Activated B cell treated with CpG ODN at 0.5 μM for 24 hours (primary cell): ENCODE results near the gene PEDS1. TPM values are rescaled to one million over a fixed set of nuclear protein-coding genes. Genes with fewer than 3 reads are reported as not detected.
"Not testable (repeated sequence)": the region's sequence is repeated elsewhere in the genome, so short reads cannot be mapped to it uniquely, and the experiment has no call there.

ENCODE experiments used
- ATAC-seq: fragments of 200-7000 bp; cut with Tn5 transposase; one replicate; pipeline ENCODE4 v1.10.0; 2021; ENCODE audit warnings: low read depth, mild to moderate bottlenecking, moderate library complexity
- CTCF ChIA-PET: fragments of 350-600 bp; sonication (Branson Sonifier 250); formaldehyde crosslinking; loops from one replicate; lab custom pipeline; 2021; ENCODE audit warnings: antibody characterized with exemption; lab: Charles Lee
- POLR2A ChIA-PET: fragments of 350-600 bp; sonication (Branson Sonifier 250); formaldehyde crosslinking; loops from one replicate; lab custom pipeline; 2021; ENCODE audit warnings: antibody characterized with exemption; lab: Charles Lee
- DNase-seq: peaks from one replicate; pipeline ENCODE4 v3.0.0; 2022
- H3K27ac Mint-ChIP-seq: one replicate; pipeline ENCODE4 v1.8.0; 2020; ENCODE audit warnings: mixed read lengths
- H3K27me3 Mint-ChIP-seq: one replicate; pipeline ENCODE4 v1.8.0; 2021; ENCODE audit warnings: mixed read lengths
- H3K36me3 Mint-ChIP-seq: one replicate; pipeline ENCODE4 v1.8.0; 2021; ENCODE audit warnings: low read depth, mixed read lengths
- H3K4me1 Mint-ChIP-seq: one replicate; pipeline ENCODE4 v1.8.0; 2021; ENCODE audit warnings: mixed read lengths
- H3K4me3 Mint-ChIP-seq: one replicate; pipeline ENCODE4 v1.8.0; 2020; ENCODE audit warnings: mild to moderate bottlenecking, mixed read lengths
- H3K9me3 Mint-ChIP-seq: one replicate; pipeline ENCODE4 v1.8.0; 2020; ENCODE audit warnings: mixed read lengths
- intact Hi-C: fragments of 100-400 bp; cut with micrococcal nuclease; formaldehyde crosslinking; loops from one replicate; pipeline ENCODE4 v1.15.1; 2024
- total RNA-seq: library from RNA; stranded (reverse); gene quantifications from 2 replicates; pipeline ENCODE4 v1.2.3, GENCODE V29; 2022
- TF ChIP-seq, protein P1 (sequence below): fragments of 200-600 bp; IDR thresholded peaks from one replicate; pipeline ENCODE4 v1.8.0; 2022; ENCODE audit warnings: antibody characterized with exemption, mild to moderate bottlenecking

PEDS1 gene
- total RNA-seq, 1 donor from 2014 or later = 9.8 TPM

DNA sequence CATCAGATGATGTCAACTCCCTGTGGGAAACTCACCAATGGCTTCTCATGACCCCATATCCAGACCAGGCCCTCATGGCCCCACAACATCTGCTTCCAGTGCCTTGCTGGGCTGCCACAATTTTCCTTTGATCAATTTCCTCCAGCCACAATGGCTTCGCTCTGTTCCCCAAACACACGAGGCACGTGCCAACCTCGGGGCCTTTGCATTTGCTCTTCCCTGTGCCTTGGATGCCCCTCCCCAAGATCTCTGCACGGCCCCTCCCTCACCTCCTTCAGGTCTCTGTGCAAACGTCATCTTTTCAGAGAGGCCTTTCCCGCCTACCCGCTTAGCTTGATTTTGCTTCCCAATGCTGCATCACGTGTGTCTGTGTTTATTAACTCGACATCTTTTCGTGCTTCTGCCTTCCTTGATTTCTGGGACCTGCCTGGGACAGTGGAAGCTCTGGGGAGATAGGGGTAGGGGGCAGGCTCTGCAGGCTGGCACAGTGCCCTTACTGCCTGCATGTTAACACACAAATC, 13.1 kb downstream of the PEDS1 start:
- CTCF ChIA-PET = no interaction called here
- H3K36me3 Mint-ChIP-seq = peaks cover 58% of the 10 kb centered on the region

DNA sequence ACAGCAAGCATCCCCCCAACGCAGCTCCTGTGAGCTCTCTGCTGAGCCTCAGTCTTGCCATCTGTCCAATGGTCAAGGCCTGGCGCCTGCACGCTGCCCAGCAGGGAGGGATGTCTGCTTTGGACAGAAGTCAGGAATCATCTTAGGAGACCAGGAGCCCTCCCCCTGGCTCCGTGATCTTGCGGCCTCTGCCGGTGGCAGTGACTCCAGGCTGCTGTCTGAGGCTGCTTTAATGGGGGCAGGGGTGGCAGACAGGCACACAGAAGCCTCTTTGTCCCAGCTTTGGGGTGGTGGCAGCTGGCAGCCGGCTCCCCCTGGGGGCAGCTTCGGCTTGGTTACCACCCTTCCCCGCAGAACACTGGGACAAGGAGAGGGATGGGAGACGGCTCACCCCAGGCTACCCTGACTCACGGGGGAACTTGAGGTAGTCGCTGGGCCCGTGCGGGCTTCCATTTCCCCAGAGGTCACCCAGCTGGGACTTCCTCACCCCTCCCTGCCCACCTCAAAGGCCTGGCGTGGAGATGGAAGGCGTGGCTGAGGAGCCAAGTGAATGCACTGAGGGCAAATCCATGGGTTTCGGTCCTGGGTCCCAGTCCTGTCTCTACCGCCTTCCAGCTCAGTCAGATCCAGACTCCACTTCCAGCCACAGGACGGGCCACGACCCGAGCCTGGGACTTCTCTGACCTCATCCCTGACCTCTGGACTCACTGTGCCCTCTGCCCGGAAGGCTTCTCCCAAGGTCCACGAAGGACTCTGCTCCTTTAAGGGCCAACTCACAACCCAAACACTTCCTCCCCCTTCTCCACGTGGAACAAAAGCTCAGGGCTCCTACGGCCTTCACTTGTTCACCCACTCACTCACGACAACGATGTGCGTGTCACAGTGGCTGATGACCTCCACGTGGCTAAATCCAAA, 14.8 kb downstream of the PEDS1 start:
- intact Hi-C loops = no loop called here
- no peaks in the 10 kb centered on the region for H3K4me1 Mint-ChIP-seq
- DNase-seq (no peak), ATAC-seq (no peak)
- peaks cover 62% of the 10 kb centered on the region for H3K36me3 Mint-ChIP-seq
- H3K9me3 Mint-ChIP-seq = no peaks in the 10 kb centered on the region
- no peaks in the 10 kb centered on the region for H3K27me3 Mint-ChIP-seq
- CTCF ChIA-PET = no interaction called here
- POLR2A ChIA-PET = interaction anchor here (0.6 kb wide), 1 partner anchor 311 kb away, joined by 4 read pairs; no protein-coding TSS in a partner anchor
- H3K4me3 Mint-ChIP-seq = no peak overlapping the region
- no peak overlapping the region for H3K27ac Mint-ChIP-seq
- TF ChIP-seq, protein P1, sequence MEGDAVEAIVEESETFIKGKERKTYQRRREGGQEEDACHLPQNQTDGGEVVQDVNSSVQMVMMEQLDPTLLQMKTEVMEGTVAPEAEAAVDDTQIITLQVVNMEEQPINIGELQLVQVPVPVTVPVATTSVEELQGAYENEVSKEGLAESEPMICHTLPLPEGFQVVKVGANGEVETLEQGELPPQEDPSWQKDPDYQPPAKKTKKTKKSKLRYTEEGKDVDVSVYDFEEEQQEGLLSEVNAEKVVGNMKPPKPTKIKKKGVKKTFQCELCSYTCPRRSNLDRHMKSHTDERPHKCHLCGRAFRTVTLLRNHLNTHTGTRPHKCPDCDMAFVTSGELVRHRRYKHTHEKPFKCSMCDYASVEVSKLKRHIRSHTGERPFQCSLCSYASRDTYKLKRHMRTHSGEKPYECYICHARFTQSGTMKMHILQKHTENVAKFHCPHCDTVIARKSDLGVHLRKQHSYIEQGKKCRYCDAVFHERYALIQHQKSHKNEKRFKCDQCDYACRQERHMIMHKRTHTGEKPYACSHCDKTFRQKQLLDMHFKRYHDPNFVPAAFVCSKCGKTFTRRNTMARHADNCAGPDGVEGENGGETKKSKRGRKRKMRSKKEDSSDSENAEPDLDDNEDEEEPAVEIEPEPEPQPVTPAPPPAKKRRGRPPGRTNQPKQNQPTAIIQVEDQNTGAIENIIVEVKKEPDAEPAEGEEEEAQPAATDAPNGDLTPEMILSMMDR = no peak

More for the DNA sequence above, 13.1 kb downstream of the PEDS1 start:
- no peak for DNase-seq
- H3K9me3 Mint-ChIP-seq = no peaks in the 10 kb centered on the region
- intact Hi-C loops = no loop called here
- POLR2A ChIA-PET = no interaction called here
- H3K27me3 Mint-ChIP-seq = no peaks in the 10 kb centered on the region
- ATAC-seq = no peak
- H3K4me1 Mint-ChIP-seq = no peaks in the 10 kb centered on the region
- no peak overlapping the region for H3K4me3 Mint-ChIP-seq
- TF ChIP-seq, protein P1 = no peak
- H3K27ac Mint-ChIP-seq = no peak overlapping the region

DNA sequence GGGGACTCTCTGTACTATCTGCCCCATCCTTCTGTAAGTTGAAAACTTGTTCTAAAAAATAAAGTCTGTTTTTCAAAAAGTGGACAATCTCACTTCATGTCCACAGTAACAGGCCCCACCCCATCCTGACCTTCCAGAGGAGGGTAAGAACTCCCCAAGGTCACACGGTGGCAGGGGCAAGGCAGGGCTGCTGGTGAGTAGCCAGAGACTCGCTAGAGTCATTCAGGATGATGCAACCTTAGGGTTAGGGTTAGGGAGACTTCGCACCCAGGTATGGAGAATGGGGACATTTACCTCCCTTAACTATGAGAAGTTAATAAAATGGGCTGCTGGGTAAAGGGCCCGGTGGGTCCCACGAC, 15.4 kb downstream of the PEDS1 start:
- ChIA-PET POLR2A (no interaction called here), CTCF (no interaction called here)
- DNase-seq (no peak), ATAC-seq (no peak)
- H3K9me3 Mint-ChIP-seq = no peaks in the 10 kb centered on the region
- TF ChIP-seq, protein P1 = no peak
- H3K4me1 Mint-ChIP-seq = no peaks in the 10 kb centered on the region
- H3K36me3 Mint-ChIP-seq = peaks cover 62% of the 10 kb centered on the region
- H3K27me3 Mint-ChIP-seq = no peaks in the 10 kb centered on the region
- intact Hi-C loops = no loop called here
- no peak overlapping the region for H3K27ac Mint-ChIP-seq
- no peak overlapping the region for H3K4me3 Mint-ChIP-seq

DNA sequence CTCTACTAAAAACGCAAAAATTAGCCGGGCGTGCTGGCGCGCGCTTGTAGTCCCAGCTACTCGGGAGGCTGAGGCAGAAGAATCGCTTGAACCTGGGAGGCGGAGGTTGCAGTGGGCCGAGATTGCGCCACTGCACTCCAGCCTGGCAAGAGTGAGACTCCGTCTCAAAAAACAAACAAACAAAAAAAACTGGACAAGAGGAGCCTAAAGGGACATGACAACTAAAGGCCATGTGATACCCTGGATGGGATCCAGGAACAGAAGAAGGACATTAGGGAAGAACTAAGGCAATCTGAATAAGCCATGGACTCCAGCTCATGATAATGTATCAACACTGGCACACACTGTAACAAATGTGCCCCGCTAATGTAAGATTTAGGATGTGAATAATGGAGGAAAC, 15.8 kb downstream of the PEDS1 start:
- H3K4me1 Mint-ChIP-seq, H3K4me3 Mint-ChIP-seq, POLR2A ChIA-PET, H3K27ac Mint-ChIP-seq, DNase-seq, H3K27me3 Mint-ChIP-seq, CTCF ChIA-PET, ATAC-seq, H3K9me3 Mint-ChIP-seq, intact Hi-C loops: not testable (repeated sequence)
- H3K36me3 Mint-ChIP-seq = peaks cover 62% of the 10 kb centered on the region

DNA sequence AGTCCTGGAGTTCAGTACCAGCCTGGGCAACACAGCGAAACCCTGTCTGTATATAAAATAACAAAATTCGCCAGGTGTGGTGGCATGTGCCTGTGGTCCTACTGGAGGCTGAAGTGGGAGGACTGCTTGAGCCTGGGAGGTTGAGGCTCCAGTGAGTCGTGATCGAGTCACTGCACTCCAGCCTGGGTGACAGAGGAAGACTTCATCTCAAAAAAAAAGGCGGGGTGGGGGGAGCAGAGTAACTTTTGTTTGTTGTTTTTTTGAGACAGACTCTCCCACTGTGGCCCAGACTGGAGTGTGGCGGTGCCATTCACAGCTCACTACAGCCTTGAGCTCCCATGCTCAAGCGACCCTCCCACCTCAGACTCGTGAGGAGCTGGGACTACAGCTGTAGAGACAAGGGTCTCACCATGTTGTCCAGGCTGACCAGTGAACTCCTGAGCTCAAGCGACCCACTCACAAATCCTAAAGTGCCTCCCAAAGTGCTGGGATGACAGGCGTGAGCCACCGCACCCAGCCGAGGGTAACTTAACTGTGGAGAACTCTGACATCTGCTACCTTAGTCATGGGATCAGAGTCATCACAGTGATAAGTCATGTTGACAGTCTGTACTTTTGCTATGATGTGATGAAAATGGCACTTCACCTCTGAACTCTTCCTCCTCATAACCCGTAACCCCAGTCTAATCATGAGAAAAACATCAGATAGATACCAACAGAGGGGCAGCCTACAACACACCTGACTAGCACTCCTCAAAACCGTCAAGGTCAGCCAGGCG, 16.5 kb downstream of the PEDS1 start:
- Mint-ChIP-seq H3K27ac (no peak overlapping the region), H3K27me3 (no peaks in the 10 kb centered on the region), H3K9me3 (no peaks in the 10 kb centered on the region), H3K36me3 (peaks cover 63% of the 10 kb centered on the region), H3K4me3 (no peak overlapping the region), H3K4me1 (no peaks in the 10 kb centered on the region)
- DNase-seq (no peak), ATAC-seq (no peak)
- CTCF ChIA-PET = no interaction called here
- TF ChIP-seq, protein P1 = no peak
- intact Hi-C loops = no loop called here
- POLR2A ChIA-PET = no interaction called here

DNA sequence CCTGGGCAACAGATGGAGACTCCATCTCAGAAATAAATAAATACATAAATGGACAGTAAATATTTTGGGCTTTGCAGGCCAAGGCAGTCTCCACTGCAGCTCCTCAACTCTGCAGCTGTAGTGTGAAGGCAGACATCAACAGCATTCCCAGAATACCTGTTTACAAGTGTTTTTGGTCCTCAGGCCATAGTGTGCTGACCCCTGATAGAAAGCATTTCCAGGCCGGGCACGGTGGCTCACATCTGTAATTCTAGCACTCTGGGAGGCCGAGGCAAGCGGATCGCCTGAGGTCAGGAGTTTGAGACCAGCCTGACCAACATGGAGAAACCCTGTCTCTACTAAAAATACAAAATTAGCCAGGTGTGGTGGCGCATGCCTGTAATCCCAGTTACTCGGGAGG, 18.4 kb downstream of the PEDS1 start:
- H3K4me3 Mint-ChIP-seq, ATAC-seq, H3K27me3 Mint-ChIP-seq, H3K9me3 Mint-ChIP-seq, DNase-seq, H3K27ac Mint-ChIP-seq, POLR2A ChIA-PET, H3K4me1 Mint-ChIP-seq: not testable (repeated sequence)
- CTCF ChIA-PET = interaction anchor here (0.9 to 1.4 kb wide), 2 partner anchors 14 to 34 kb away, joined by 3 to 4 read pairs; no protein-coding TSS in a partner anchor
- peaks cover 64% of the 10 kb centered on the region for H3K36me3 Mint-ChIP-seq
- intact Hi-C loops = loop anchor here (2.0 kb wide), 1 partner anchor 14 kb away; no protein-coding TSS in a partner anchor
